NCI-H2029 treated with DMSO at 0.1 percent for 48 hours (cell line): ENCODE results near the gene COL27A1.
"Not testable (repeated sequence)": the region's sequence is repeated elsewhere in the genome, so short reads cannot be mapped to it uniquely, and the experiment has no call there.

Experiments used
- DNase-seq: peaks from one replicate; lab custom pipeline; 2025; lab: John Stamatoyannopoulos, UW

Gene COL27A1

DNA sequence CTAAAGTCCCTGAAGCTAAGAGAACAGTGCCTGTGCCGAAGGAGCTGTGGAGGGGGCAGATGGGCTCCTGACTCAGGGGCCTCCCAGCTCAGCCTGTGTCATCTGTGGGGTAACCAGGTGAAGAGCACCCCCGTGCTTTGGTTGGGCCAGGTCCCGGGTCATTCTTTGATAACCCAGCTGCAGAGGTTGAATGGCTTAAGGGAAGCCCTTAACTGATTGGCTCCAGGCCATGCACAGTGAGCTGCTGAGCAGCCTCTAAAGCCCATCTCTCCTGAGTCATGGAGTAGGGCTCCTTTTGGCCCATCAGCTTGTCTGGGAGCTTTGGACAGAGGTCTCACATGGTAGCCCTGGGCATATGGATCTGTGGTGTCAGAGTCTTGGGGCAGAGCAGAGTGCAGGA lies 28.7 kb downstream of the COL27A1 start:
- no peak for DNase-seq

DNA sequence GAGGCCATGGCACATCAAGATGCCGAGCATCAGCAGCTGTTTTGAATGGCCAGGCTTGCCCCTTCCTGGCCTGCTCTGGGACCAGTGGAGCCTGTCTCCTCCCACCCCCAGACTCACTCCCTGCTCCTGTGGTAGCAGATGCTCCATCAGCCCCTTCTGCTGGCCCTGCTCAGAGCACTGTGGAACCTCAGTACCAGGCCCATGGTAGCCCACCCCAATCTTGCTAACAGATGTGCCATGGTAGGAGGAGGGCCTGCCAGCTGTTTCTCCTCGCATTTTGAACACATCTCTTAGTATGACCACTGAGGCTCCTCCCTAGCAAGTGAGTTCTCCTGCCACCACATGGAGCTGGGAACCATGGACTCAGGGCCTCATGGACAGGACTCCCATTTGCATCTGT lies 29.5 kb downstream of the COL27A1 start:
- DNase-seq = no peak

DNA sequence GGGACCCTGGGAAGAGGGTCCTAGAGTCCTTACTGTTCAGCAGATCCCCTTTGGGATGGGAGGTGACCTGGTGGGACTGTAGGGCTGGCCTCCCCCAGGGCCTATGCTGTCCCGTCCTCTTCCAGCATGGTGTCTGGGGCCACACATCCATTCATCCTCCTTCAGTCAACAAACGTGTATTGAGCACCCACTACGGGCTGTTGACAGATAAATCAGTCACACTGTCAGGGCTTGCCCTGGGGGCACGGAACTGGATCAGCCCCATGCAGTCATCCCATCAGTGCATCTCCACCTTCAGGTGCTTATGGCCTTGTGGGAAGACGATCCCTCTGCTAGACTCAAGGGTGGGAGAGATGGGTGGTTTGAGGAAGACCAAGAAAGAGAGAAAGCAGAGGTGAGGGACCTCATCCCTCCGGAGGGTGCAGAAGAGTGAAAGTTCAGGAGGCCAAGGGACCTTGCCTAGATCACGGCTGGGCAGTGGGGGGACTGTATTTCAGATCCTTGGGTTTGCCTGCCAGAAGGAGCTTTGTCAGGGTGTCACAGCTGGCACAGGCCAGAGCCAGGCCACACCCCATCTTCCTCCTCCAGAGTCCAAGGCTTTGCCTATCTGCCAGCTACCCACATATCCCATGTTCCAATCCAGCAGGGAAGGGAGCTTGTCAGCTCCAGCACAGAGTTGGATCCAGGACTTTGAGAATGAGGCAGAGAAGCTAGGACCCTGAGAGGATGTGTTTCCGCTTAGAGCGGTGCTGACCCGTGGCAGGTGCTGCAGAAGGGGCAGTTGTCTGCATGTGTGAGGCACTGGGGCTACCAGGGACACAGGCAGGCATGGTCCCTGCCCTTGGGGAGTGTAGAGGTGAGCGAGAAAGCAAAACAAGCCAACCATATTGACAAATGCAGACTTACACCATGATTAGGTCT lies 30.5 kb downstream of the COL27A1 start:
- DNase-seq = no peak

DNA sequence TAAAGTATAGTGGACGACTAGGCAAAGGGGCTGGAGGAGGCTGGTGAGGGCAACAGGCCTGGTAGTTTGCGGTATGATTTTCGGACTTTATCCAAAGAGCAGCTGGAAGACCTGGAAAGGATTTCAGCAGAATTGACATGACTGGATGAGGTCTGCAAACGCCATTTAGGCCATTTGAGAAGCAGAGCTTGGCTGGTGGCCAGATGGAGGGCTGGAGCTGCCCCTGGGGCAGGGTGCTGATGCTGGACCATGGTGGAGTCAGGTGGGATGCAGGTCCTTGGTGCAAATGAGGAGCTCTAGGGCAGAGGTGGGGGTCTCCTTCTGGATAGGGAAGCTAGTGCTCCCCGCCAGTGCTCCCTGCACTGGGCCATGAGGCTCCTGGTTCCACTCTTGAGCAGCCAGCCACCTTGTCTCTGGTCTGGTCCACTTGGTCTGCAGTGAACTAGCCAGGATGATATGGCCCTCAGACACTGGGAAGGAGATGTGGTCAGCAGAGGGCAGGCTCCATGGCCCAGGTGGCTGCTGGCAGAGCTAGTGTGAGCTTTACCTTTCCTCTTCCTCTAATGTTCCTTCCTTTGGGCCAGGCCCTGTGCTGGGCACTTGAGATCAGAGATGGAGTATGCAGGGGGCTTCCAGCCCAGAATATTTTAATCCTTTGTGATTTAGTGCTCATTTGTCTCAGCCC lies 31.4 kb downstream of the COL27A1 start:
- no peak for DNase-seq

DNA sequence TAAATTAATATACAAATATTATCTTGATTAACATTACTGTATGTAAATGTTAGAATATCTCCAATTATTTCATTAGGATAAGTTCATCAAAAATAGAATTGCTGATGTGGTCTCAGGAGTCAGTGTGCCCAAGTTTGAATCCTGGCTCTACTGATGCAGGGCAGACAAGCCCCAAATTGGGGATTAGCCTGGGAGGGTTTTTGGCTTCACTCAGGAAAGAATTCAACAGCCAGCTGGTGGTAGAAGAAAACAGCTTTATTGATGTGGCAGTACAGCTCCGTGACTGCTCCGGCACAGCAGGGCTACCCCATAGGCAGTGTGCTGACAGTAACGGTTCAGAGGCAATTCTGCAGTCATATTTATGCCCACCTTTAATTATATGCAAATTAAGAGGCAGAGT lies 32.5 kb downstream of the COL27A1 start:
- DNase-seq = no peak

DNA sequence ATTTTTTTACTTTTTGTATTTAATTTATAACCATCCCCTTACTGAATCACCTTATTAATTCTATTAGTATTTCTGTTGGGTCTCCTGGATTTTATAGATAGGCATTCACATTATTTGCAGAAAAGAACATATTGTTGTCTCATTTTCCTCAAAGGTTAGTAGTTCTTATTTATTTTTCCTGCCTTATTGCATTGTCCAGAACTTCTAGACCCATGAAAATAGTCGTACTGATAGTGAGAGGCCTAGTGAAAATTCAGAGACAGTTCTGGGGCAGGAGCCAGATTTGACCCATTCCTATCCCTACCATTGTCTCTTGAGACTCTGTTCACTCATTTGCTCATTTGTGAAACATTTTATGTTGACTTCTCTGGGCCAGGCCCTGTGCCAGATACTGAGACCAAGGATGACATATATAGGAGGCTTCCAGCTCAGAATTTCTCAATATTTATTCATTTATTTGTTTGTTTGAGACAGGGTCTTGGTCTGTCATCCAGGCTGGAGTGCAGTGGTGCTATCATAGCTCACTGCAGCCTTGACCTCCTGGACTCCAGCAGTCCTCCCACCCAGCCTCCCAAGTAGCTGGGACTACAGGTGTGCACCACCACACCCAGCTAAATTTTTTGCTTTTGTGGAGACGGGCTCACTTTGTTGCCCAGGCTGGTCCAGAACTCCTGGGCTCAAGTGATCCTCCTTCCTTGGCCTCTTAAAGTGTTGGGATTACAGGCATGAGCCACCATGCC lies 34.7 kb downstream of the COL27A1 start:
- DNase-seq = no peak

DNA sequence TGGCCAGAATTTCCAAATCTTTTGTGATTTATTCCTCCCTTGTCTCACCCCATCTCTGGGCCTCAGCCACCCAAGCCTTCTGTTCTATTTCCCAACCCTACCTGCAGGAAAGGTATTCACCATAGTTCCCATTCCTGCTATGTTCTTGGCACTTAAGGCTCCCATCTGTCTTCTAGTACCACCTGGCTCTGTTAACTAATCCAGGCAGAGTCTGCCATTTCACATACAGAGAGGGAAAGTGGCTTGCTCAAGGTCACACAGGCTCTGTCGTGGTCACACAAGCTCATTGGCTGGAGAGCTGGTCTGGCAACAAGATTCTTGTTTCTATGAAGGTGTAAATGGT lies 35.2 kb downstream of the COL27A1 start:
- DNase-seq = no peak

DNA sequence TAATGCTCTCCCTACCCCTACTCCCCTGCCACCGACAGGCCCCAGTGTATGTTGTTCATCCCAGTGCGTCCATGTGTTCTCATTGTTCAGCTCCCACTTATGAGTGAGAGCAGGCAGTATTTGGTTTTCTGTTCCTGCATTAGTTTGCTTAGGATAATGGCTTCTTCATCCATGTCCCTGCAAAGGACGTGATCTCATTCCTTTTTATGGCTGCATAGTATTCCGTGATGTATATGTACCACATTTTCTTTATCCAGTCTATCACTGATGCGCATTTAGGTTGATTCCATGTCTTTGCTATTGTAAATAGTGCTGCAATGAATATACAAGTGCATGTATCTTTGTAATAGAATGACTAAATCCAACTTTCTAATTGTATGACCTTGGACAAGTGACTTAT lies 36.1 kb downstream of the COL27A1 start:
- DNase-seq = not testable (repeated sequence)

DNA sequence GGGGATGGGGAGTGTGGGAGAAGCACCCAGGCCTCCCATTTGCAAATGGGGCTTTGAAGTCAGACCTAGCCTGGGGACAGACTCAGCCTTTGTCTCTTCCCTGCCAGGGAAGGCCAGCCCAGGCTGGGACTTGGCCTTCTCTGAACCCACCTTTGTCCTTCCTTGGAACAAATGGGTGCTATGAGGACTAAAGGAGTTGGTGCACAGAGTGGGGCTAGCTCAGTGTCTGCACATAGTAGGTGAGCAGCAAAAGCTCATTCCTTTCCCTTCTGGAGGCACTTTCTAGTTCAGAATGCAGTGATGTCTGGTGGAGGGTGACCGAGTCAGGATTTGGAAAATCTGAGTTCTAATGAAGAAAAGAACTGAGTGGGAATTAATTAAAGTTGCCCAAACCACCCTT lies 37.2 kb downstream of the COL27A1 start:
- DNase-seq = no peak

DNA sequence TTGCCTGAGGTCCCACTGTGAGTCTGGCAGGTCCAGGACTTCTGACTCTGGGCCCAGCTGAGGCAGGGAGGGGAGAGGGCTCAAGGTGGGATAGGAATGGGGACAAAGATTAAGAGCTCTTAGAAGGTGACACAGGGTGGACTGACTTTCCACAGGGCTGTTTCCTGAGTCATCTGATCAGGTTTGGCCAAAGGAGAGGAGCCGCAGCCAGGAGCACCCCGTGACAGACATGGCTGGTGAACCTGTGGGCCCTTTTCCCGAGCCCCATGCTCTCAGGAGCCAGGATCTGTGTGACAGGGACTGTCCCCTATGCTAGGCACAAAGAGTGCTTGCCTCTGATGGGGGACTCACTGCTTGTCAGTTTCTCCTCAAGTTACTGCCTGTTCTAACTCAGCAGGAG lies 37.8 kb downstream of the COL27A1 start:
- DNase-seq = no peak

DNA sequence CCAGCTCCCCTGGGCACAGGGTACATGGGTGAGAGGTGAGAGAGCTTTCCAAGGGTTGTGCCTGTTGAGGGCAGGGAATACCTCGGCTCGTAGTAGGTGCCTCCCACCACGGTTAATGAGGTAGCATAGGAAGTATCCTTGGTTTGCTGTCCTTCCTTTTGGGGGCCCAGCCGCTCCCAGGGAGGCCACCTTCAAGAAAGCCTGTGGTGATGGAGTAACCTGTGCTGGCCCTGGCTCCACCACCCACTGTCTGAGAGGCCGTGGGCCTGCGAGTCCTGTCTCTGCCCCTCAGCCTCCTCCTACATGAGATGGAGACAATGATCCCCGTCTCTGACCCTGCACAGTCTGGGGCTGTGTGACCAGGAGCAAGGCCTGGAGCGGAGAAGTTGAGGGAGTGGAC lies 40.8 kb downstream of the COL27A1 start:
- no peak for DNase-seq

DNA sequence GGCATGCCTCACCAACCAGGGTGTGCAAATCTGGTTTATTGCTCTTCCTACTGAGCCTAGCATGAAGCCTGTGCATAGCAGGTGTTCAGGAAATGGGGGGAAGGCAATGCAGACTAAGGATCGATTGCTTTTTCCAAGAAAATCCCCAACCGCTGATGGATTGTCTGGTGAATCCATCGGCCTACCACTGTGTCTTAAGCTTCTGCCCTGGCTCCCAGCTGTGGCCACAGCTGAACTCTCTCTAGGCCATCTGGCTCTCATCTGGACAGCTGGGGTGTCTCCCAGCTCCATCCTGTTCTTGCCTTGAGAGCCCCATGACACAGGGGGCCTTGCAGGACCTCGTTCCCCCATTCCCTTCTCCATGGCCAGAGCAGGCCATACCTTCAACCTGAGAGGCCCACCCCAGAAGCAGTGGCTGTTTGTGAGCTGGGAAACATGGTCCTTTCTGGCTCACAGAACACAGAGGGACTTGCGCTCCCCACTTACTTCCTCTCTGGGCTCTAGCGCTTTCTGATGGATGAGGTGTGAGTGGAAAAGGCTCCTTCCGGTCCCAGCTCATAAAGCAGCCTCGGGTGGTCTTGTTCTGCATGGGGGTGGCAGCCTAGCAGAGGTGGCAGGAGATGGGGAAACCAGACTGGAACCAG lies 41.8 kb downstream of the COL27A1 start:
- DNase-seq = no peak

DNA sequence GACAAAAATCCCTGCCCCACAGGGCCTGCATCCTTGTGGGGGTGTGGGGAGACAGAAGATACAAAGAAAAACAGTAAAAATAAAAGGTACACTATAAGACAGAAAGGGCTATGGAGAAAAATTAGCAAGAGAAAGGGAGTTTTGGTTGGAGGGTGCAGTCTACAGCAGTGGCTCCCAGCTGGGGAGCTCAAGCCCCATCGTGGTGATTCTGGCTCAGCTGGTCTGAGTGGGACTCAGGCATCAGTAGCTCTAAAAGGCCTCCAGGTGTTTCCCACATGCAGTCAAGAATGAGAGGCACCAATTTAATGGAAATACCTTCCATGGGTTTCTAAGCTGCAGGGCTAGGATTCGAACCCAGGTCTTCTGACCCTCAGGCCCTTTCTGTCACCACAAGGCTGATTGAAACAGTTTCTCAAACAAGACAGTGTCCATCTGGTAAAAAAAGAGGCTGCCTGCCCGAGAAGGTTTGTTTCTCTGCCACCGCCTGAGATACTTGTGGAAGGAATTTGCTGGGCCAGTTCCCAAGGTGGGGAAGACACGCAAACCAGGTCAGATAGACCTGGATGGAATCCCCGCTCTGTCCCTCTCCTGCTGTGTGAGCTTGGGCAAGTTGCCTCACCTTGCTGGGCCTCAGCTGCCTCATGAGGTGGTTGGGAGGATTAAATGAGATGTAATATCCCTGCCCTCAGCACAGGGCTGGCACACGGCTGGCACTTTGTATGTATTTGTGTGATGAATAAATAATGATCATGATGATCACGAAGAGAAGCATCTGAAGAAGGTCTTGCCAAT lies 43.1 kb downstream of the COL27A1 start:
- no peak for DNase-seq

DNA sequence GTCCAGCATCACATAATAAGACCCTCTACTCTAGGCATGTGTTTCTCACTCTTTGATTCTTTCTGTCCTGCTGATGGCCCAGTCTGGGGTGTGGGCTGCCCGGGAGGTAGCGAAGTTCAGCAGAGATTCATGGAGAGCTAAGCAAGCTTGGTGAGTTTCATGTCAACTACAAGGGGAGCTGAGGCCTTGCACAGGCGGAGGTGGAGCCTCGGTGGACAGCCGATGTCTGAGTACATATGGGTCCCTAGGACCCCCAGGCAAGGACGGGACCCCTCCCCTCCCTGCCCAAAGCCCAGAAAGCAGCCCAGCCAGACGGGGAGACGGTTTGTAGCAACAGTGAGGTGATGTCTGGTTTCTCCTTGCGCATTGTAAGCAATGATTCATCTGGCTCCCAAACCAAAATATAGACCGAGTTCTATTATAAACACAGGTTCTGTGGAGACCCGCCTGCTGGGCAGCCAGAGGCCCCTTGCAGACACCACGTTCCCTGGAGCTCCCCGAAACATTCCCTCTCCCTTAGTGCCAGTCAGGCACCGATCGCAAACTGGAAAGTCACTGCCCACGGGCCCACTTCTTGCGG lies 45.5 kb downstream of the COL27A1 start:
- no peak for DNase-seq

DNA sequence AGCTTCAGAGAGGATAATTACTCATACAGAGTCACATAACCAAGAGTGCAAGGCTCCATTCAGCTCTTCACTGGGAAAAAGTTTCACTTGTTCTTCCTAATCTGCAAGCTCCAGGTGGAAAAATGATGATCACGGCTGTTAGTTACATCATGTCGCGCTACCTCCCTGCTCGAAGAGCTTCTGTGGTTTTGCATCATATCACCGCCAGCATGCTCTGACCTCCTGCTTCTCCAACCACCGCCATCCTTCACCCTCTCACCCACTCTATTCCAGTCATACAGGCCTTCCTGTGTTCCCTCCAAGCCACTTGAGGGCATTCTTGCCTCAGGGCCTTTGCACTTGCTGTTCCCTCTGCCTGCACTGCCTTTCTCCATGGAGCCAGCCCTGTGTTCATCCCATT lies 47.1 kb downstream of the COL27A1 start:
- no peak for DNase-seq

DNA sequence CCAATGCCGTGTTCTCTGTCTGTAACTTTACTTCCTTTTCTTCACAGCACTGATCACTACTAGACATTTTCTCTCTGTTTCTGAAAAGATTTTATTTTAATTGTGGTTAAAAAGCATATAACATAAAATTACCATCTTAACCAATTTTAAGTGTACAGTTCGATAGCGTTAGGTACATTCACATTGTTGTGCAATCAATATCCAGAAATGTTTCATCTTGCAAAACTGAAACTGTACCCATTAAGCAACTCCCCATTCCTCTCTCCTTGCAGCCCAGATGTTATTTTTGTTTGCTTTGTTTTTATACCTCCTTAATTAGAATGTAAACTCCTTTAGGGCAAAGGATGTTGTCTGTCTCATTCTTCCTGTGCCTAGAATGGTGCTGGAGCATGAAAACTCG lies 47.5 kb downstream of the COL27A1 start:
- DNase-seq = no peak

DNA sequence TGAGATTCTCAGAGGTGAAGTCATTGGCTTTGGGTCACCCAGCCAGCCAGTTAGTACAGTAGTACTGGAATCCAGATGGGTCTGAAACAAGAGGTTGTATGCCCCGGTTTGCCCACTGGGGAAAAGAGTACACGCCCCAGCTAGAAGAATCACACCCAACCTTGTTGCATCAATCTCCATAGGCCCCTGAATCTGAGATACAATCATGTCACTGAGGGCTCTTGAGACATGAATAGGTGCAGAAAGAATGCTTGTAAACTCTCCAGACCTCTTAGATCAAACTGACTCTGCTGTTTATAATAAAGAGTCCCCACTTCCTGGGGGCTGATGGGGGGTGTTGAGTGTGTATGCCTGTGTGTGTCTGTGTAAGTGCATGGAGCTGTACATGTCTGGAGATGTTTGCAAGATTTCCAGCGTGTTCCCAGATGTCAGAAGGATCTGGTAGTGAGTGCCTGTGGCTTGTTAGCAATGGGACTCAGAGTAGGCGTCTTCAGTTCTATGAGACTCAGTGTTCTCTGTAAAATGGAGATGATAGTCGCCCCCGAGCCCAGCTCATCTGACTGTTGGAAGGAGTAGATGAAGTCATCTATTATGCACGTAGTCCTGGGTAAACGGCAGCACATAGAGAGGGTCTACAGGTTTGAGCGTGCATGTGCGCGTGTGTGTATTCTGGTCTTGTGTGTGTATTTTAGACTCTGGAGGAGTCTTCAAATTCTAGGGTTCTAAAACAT lies 48.2 kb downstream of the COL27A1 start:
- no peak for DNase-seq

DNA sequence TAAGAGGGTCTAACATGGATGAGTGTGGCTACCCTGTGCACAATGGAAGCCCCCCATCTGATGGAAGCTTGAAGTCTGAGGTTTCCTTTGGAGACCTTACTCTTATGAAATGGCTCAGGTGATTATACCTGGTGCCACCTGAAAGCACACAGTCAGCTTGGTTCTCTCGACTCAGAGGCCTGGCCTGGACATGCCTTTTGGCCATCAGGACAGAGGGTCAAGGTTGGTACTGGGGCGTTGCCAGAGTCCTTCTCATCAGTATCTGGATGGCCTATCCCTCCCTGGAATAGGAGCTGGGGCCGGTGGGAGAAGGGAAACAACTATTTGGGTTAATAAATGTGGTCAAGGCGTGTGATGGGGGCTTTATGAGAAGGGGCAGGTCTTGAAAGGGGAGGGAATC lies 48.9 kb downstream of the COL27A1 start:
- no peak for DNase-seq

DNA sequence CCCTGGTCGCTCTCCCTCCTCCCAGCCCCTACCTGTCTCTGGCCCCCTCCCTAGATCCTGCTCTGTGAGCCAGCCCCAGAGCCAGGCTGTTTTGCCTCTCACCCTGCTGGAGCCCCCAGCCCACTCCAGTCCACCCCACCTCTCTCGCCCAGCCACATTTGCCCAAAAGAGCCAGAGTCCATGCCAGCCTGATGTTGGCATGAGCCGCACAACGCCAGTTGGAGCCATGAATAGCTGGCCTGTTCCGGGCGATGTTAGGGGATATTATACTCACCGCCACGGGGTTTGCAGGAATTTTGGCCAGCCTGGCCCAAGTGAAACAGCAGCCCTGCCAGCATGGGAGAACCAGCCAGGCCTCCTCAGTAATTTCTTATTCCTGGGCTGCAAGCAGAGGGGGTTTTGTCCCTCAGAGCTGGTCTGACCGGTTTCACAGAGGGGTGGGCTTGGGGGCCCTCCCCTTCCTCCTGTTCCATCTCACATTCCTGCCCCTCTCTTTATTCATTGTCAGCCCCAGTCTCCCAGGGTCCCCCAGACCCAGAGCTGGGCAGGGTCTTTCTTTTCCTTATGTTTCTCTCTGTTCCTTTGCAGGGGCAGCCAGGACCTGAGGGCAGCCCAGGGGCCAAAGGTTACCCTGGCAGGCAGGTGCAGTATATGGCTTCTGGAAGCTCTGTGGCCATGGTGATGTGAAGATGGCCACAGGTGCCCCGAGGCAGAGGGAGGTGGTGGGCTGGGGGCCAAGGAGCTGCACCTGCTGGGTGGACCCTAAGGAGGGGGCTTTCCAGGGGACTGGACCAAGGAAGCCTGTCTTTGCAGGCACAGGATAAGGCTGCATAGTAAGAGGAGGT lies 50.1 kb downstream of the COL27A1 start:
- no peak for DNase-seq
